Keratinocyte (primary cell): ENCODE results near the gene SMIM15. TPM values are rescaled to one million over a fixed set of nuclear protein-coding genes. Genes with fewer than 3 reads are reported as not detected.

Source experiments
- DNase-seq: peaks from one replicate; pipeline ENCODE4 v3.0.0-alpha.2; 2011; ENCODE audit warnings: low read depth, missing footprints, low spot score
- FAIRE-seq: peaks from 2 replicates; lab custom pipeline; 2011; peaks lifted over from hg19 to GRCh38; lab: Jason Lieb, UNC
- H2AFZ ChIP-seq: 2 replicates; pipeline ENCODE4 v1.6.0; 2012; ENCODE audit warnings: low read length, control low read depth, inconsistent platforms; ENCODE audit not compliant: control insufficient read depth
- H3K27ac ChIP-seq: 2 replicates; pipeline ENCODE4 v1.5.1; 2011; ENCODE audit warnings: low read length; ENCODE audit not compliant: control insufficient read depth, insufficient read depth
- H3K27me3 ChIP-seq: 3 replicates; pipeline ENCODE4 v1.6.0; 2011; ENCODE audit warnings: low read length; ENCODE audit not compliant: control insufficient read depth, insufficient read depth; ENCODE audit errors: extremely low read depth
- H3K36me3 ChIP-seq, 2 experiments: 2 replicates in 1 of 2; 3 replicates in 1 of 2; pipeline ENCODE4 v1.5.1; 2011; ENCODE audit warnings: low read length in 2 of 2, mild to moderate bottlenecking in 1 of 2; ENCODE audit not compliant: control insufficient read depth in 2 of 2, insufficient read depth in 2 of 2; ENCODE audit errors: extremely low read depth in 1 of 2
- H3K4me1 ChIP-seq: 3 replicates; pipeline ENCODE4 v1.5.1; 2011; ENCODE audit warnings: low read length; ENCODE audit not compliant: control insufficient read depth, insufficient read depth; ENCODE audit errors: extremely low read depth
- H3K4me2 ChIP-seq: 3 replicates; pipeline ENCODE4 v1.6.0; 2011; ENCODE audit warnings: low read depth, low read length; ENCODE audit not compliant: control insufficient read depth, insufficient read depth; ENCODE audit errors: extremely low read depth
- H3K4me3 ChIP-seq, 3 experiments: fragments of 200-600 bp in 1 of 3; sonication (generic) in 1 of 3; 2 replicates in 2 of 3; 3 replicates in 1 of 3; pipeline ENCODE4 v1.5.1; 2011 to 2016; ENCODE audit warnings: low read length in 3 of 3, mild to moderate bottlenecking in 3 of 3, control low read depth in 2 of 3, inconsistent platforms in 1 of 3, low read depth in 1 of 3, mixed read lengths in 1 of 3, mixed run types in 1 of 3, moderate library complexity in 1 of 3; ENCODE audit not compliant: control insufficient read depth in 2 of 3, insufficient read depth in 2 of 3; ENCODE audit errors: extremely low read depth in 1 of 3
- H3K79me2 ChIP-seq: 2 replicates; pipeline ENCODE4 v1.6.0; 2012; ENCODE audit warnings: low read length; ENCODE audit not compliant: control insufficient read depth, insufficient read depth
- H3K9ac ChIP-seq: 3 replicates; pipeline ENCODE4 v1.6.0; 2011; ENCODE audit warnings: low read length; ENCODE audit not compliant: control insufficient read depth, insufficient read depth; ENCODE audit errors: extremely low read depth
- H3K9me1 ChIP-seq: 3 replicates; pipeline ENCODE4 v1.6.0; 2011; ENCODE audit warnings: low read length; ENCODE audit not compliant: control insufficient read depth, insufficient read depth; ENCODE audit errors: extremely low read depth
- H3K9me3 ChIP-seq: 2 replicates; pipeline ENCODE4 v1.5.1; 2012; ENCODE audit warnings: low read depth, low read length; ENCODE audit not compliant: control insufficient read depth
- H4K20me1 ChIP-seq: 3 replicates; pipeline ENCODE4 v1.6.0; 2011; ENCODE audit warnings: low read length; ENCODE audit not compliant: control insufficient read depth, insufficient read depth; ENCODE audit errors: extremely low read depth
- EZH2 ChIP-seq: IDR thresholded peaks from one replicate; pipeline ENCODE4 v1.6.1; 2012; ENCODE audit warnings: inconsistent platforms, mild to moderate bottlenecking, low read length, moderate library complexity
- dilution Hi-C: fragments of 300-500 bp; cut with MboI; formaldehyde crosslinking; loops from one replicate; pipeline ENCODE4 v1.7.0; 2020; ENCODE audit warnings: low sequenced_read_pairs; ENCODE audit not compliant: extremely low pct_ligation_motif_present
- polyA plus RNA-seq, 5 experiments: library from polyadenylated mRNA; depleted of rRNA in 3 of 5; stranded (reverse) in 3 of 5; stranded (forward) in 1 of 5; unstranded in 1 of 5; fragments of >200 nt; gene quantifications; 1 replicate in 1 of 5; 2 replicates in 3 of 5; 3 replicates in 1 of 5; pipeline versions ENCODE4 v1.2.1 to v1.2.3, GENCODE V29; 2011 to 2012; ENCODE audit warnings: missing spikeins in 2 of 5, low read depth in 1 of 5, low replicate concordance in 1 of 5
- TF ChIP-seq, protein P1 (sequence below), 3 experiments: IDR thresholded peaks in 1 of 3; conservative IDR thresholded peaks in 1 of 3; optimal IDR thresholded peaks in 1 of 3; 2 replicates in 2 of 3; 3 replicates in 1 of 3; pipeline versions ENCODE3 to v1.5.1; 2011; ENCODE audit warnings: low read length in 3 of 3, mild to moderate bottlenecking in 3 of 3, moderate library complexity in 2 of 3, control low read depth in 1 of 3, inconsistent platforms in 1 of 3; ENCODE audit not compliant: insufficient read depth in 2 of 3; ENCODE audit errors: extremely low read depth in 1 of 3

Gene SMIM15
- polyA plus RNA-seq, 1 donor (not counting 4 experiments of a cell fraction or from before 2014, with no cell fraction given) = 60.1 TPM

DNA sequence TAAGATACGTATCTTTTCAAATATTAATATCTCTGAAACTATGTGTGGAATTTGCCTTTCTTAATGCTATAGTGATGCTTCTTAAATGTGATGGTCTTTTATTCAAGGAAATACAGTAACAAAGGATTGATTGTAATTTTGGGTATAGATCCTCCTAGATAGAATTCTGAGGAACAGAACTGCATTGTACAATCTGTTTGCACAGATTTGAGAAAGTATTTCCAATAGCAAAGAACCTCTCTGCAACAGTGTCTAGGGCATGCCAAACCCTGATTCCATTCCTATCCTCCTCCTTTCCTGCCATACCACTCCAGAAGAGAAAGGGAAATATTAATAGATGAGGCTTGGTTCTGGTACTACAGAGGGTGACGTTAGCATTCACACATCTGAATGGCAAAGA is 10.4 kb downstream of the SMIM15 start:
- FAIRE-seq (no peak), DNase-seq (no peak)
- H3K4me1 ChIP-seq = no peaks in the 10 kb centered on the region
- no peaks in the 10 kb centered on the region for H3K27me3 ChIP-seq
- TF ChIP-seq EZH2 = no peak
- TF ChIP-seq, protein P1, sequence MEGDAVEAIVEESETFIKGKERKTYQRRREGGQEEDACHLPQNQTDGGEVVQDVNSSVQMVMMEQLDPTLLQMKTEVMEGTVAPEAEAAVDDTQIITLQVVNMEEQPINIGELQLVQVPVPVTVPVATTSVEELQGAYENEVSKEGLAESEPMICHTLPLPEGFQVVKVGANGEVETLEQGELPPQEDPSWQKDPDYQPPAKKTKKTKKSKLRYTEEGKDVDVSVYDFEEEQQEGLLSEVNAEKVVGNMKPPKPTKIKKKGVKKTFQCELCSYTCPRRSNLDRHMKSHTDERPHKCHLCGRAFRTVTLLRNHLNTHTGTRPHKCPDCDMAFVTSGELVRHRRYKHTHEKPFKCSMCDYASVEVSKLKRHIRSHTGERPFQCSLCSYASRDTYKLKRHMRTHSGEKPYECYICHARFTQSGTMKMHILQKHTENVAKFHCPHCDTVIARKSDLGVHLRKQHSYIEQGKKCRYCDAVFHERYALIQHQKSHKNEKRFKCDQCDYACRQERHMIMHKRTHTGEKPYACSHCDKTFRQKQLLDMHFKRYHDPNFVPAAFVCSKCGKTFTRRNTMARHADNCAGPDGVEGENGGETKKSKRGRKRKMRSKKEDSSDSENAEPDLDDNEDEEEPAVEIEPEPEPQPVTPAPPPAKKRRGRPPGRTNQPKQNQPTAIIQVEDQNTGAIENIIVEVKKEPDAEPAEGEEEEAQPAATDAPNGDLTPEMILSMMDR (optimal IDR thresholded peaks at IDR 0.05 in 1 of 3, IDR thresholded peaks at IDR 0.05 in 1 of 3, conservative IDR thresholded peaks at IDR 0.05 in 1 of 3; ENCODE audit: extremely low read depth in 1 of 3, insufficient read depth in 2 of 3, low read length in 3 of 3) = no peak
- H4K20me1 ChIP-seq = no peaks in the 10 kb centered on the region
- no peak overlapping the region for H3K4me3 ChIP-seq
- dilution Hi-C loops = no loop called here
- no peak overlapping the region for H2AFZ ChIP-seq
- no peaks in the 10 kb centered on the region for H3K9me1 ChIP-seq
- H3K27ac ChIP-seq = no peak overlapping the region
- H3K36me3 ChIP-seq = no peaks in the 10 kb centered on the region
- H3K79me2 ChIP-seq = no peaks in the 10 kb centered on the region
- no peak overlapping the region for H3K9ac ChIP-seq
- no peak overlapping the region for H3K4me2 ChIP-seq
- no peaks in the 10 kb centered on the region for H3K9me3 ChIP-seq

DNA sequence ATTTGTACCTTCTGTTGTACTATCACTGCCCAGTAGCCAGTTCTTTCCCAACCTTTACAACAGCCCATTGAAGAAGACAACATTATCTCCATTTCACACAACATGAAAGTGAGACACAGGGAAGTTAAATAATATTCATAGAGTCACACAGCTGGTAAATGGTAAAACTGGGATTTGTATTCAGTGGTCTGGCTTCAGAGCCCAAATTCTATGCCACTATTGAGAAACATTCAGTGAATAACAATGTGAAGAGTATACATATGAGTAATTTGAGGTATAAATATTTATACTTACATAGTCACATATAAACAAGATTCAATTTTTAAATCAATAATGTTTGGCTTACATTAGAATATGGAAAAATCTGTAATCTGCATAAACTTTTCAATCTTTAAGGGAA is 13.8 kb downstream of the SMIM15 start:
- Histone ChIP-seq H3K4me3 (no peak overlapping the region), H3K4me2 (no peak overlapping the region), H3K9me3 (no peaks in the 10 kb centered on the region), H3K4me1 (no peaks in the 10 kb centered on the region), H4K20me1 (no peaks in the 10 kb centered on the region), H3K27me3 (no peaks in the 10 kb centered on the region), H2AFZ (no peak overlapping the region), H3K36me3 (no peaks in the 10 kb centered on the region), H3K9ac (no peak overlapping the region), H3K27ac (no peak overlapping the region), H3K9me1 (no peaks in the 10 kb centered on the region), H3K79me2 (no peaks in the 10 kb centered on the region)
- no peak for DNase-seq
- dilution Hi-C loops = no loop called here
- no peak for FAIRE-seq
- TF ChIP-seq EZH2 = no peak
- TF ChIP-seq, protein P1 (optimal IDR thresholded peaks at IDR 0.05 in 1 of 3, IDR thresholded peaks at IDR 0.05 in 1 of 3, conservative IDR thresholded peaks at IDR 0.05 in 1 of 3; ENCODE audit: extremely low read depth in 1 of 3, insufficient read depth in 2 of 3, low read length in 3 of 3) = no peak
